Activated naive CD4-positive, alpha-beta T cell treated with anti-CD3 and anti-CD28 coated beads, Interleukin-2, amount 10 ng/mL, durations not matched to agents 7 days and 5 days (primary cell): ENCODE results near the gene LINGO4.

Experiments
- CTCF ChIA-PET: fragments of 350-600 bp; sonication (Branson Sonifier 250); formaldehyde crosslinking; loops from one replicate; lab custom pipeline; 2021; ENCODE audit warnings: antibody characterized with exemption; lab: Charles Lee
- DNase-seq: peaks from one replicate; pipeline ENCODE4 v3.0.0-alpha.2; 2020
- H3K27ac Mint-ChIP-seq: one replicate; pipeline ENCODE4 v1.8.0; 2021; ENCODE audit warnings: mild to moderate bottlenecking, moderate library complexity, mixed read lengths
- H3K27me3 Mint-ChIP-seq: one replicate; pipeline ENCODE4 v1.8.0; 2021; ENCODE audit warnings: mild to moderate bottlenecking, mixed read lengths
- H3K36me3 Mint-ChIP-seq: one replicate; pipeline ENCODE4 v1.8.0; 2021; ENCODE audit warnings: mixed read lengths
- H3K4me1 Mint-ChIP-seq: one replicate; pipeline ENCODE4 v1.8.0; 2021; ENCODE audit warnings: mixed read lengths
- H3K4me3 Mint-ChIP-seq: one replicate; pipeline ENCODE4 v1.8.0; 2021; ENCODE audit warnings: mild to moderate bottlenecking, moderate library complexity, mixed read lengths
- H3K9me3 Mint-ChIP-seq: one replicate; pipeline ENCODE4 v1.8.0; 2021; ENCODE audit warnings: mixed read lengths

The LINGO4 gene

DNA sequence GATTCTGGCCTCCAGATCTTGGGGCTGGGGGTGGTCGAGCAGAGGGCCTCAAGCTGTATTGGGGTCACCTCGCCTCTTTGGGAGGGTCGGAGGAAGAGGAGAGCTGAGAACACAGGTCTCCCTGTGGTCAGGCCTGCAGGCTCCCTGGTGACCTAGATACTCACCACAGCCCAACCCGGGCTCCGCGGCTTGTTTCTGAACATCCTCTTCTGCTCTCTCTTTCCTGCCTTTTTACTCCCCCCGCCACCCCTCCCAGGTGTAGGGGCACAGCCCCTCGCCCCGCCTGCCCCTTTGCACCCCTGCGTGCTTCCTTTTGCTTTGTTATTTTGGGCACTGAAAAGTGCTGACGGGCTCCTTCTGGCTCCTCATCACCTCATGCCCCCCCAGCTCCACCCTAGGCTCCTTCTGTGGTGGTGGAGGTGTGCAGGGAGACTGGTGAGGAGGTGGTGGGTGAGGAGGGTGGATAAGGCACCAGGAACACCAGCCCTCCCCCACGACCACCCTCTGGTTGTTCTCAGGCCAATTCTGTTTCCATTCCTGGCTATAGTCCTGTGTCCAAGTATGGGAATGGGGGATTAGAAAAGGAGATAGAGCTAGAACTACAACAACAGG, 10.6 kb upstream of the LINGO4 start:
- Mint-ChIP-seq H3K36me3 (no peaks in the 10 kb centered on the region), H3K4me1 (peaks cover 42% of the 10 kb centered on the region), H3K27ac (peak overlapping the region; percentile 47), H3K9me3 (no peaks in the 10 kb centered on the region), H3K4me3 (peak overlapping the region; percentile 29), H3K27me3 (peaks cover 14% of the 10 kb centered on the region)
- DNase-seq = peak; percentile 58
- CTCF ChIA-PET = interaction anchor here (0.5 to 1.0 kb wide), 2 partner anchors 12 to 206 kb away, joined by 3 read pairs; no protein-coding TSS in a partner anchor

DNA sequence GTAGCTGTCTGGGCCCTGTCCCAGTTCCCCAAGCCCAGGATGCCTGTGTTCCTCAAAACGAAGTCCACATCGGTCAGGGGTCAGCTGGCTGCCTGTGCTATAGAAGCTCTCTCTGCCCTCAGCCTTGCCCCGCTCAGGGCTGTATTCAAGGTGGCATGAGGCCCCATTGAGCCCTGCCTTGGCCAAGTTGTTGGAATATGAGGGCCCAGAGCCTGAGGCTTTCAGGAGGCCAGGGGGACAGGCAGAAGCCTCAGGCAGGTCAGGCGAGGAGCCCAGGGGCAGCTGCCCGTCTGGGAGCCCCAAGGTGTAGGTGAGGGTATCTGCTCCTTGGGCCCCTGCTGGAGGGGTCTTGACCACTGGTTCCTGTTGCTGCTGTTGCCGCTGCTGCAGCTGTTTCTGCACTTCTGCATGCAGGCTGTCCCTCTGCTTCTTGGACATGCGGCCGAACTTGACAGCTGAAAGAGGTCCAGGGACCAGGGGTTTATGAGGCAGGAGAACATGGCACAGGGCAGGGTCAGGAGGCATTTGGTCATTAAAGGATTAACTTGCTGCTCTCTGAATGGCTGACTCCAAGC, 9.8 kb upstream of the LINGO4 start:
- Mint-ChIP-seq H3K4me1 (peaks cover 34% of the 10 kb centered on the region), H3K9me3 (no peaks in the 10 kb centered on the region), H3K36me3 (no peaks in the 10 kb centered on the region), H3K4me3 (no peak overlapping the region), H3K27me3 (peaks cover 14% of the 10 kb centered on the region), H3K27ac (no peak overlapping the region)
- CTCF ChIA-PET = interaction anchor here (0.5 to 1.0 kb wide), 3 partner anchors 21 to 300 kb away, joined by 3 read pairs; no protein-coding TSS in a partner anchor
- DNase-seq = no peak

GRCh38 chr1:151814426-151814825, 9.2 kb upstream of the LINGO4 start:
- Mint-ChIP-seq H3K4me3 (no peak overlapping the region), H3K27ac (no peak overlapping the region), H3K4me1 (peaks cover 28% of the 10 kb centered on the region)

GRCh38 chr1:151813271-151813977, 8.2 kb upstream of the LINGO4 start:
- Mint-ChIP-seq H3K27ac (no peak overlapping the region), H3K27me3 (peaks cover 14% of the 10 kb centered on the region), H3K4me1 (peaks cover 28% of the 10 kb centered on the region), H3K4me3 (no peak overlapping the region), H3K9me3 (no peaks in the 10 kb centered on the region), H3K36me3 (no peaks in the 10 kb centered on the region)
- DNase-seq = no peak
- CTCF ChIA-PET = interaction anchor here (1.6 kb wide), 1 partner anchor 23 kb away, joined by 3 read pairs; no protein-coding TSS in a partner anchor

More at GRCh38 chr1:151814426-151814825, 9.2 kb upstream of the LINGO4 start:
- CTCF ChIA-PET = interaction anchor here (1.0 kb wide), 1 partner anchor 22 kb away, joined by 3 read pairs; no protein-coding TSS in a partner anchor
- no peaks in the 10 kb centered on the region for H3K9me3 Mint-ChIP-seq
- no peaks in the 10 kb centered on the region for H3K36me3 Mint-ChIP-seq
- no peak for DNase-seq
- H3K27me3 Mint-ChIP-seq = peaks cover 14% of the 10 kb centered on the region

- Mint-ChIP-seq H3K27ac (no peak overlapping the region), H3K9me3 (no peaks in the 10 kb centered on the region), H3K4me3 (no peak overlapping the region), H3K4me1 (peaks cover 20% of the 10 kb centered on the region), H3K27me3 (peaks cover 25% of the 10 kb centered on the region), H3K36me3 (no peaks in the 10 kb centered on the region)
- no peak for DNase-seq
- CTCF ChIA-PET = interaction anchor here (1.2 to 1.3 kb wide), 2 partner anchors 9 to 76 kb away, joined by 3 to 4 read pairs; no protein-coding TSS in a partner anchor
Measured at GRCh38 chr1:151811181-151811580, 6.0 kb upstream of the LINGO4 start.

GRCh38 chr1:151809985-151810556, 4.9 kb upstream of the LINGO4 start:
- DNase-seq = no peak
- Mint-ChIP-seq H3K4me1 (peaks cover 9% of the 10 kb centered on the region), H3K27ac (no peak overlapping the region), H3K27me3 (peaks cover 33% of the 10 kb centered on the region), H3K4me3 (no peak overlapping the region), H3K9me3 (no peaks in the 10 kb centered on the region), H3K36me3 (no peaks in the 10 kb centered on the region)
- CTCF ChIA-PET = no interaction called here

GRCh38 chr1:151809290-151809984, 4.2 kb upstream of the LINGO4 start:
- CTCF ChIA-PET = no interaction called here
- peaks cover 40% of the 10 kb centered on the region for H3K27me3 Mint-ChIP-seq
- no peak for DNase-seq
- H3K4me3 Mint-ChIP-seq = no peak overlapping the region
- H3K27ac Mint-ChIP-seq = no peak overlapping the region
- no peaks in the 10 kb centered on the region for H3K9me3 Mint-ChIP-seq
- no peaks in the 10 kb centered on the region for H3K36me3 Mint-ChIP-seq
- peaks cover 6% of the 10 kb centered on the region for H3K4me1 Mint-ChIP-seq

- CTCF ChIA-PET = interaction anchor here (1.2 kb wide), 1 partner anchor 18 kb away, joined by 3 read pairs; the partner anchor contains the start of gene TDRKH
- peaks cover 48% of the 10 kb centered on the region for H3K27me3 Mint-ChIP-seq
- H3K4me1 Mint-ChIP-seq = peaks cover 3% of the 10 kb centered on the region
- no peaks in the 10 kb centered on the region for H3K9me3 Mint-ChIP-seq
- H3K4me3 Mint-ChIP-seq = no peak overlapping the region
- no peak for DNase-seq
- H3K36me3 Mint-ChIP-seq = no peaks in the 10 kb centered on the region
- H3K27ac Mint-ChIP-seq = no peak overlapping the region
Measured at GRCh38 chr1:151807766-151808165, 2.5 kb upstream of the LINGO4 start.

GRCh38 chr1:151807131-151807530, 1.9 kb upstream of the LINGO4 start:
- H3K4me3 Mint-ChIP-seq = no peak overlapping the region
- peaks cover 47% of the 10 kb centered on the region for H3K27me3 Mint-ChIP-seq
- H3K9me3 Mint-ChIP-seq = no peaks in the 10 kb centered on the region
- H3K36me3 Mint-ChIP-seq = no peaks in the 10 kb centered on the region
- no peak overlapping the region for H3K27ac Mint-ChIP-seq
- no peak for DNase-seq
- CTCF ChIA-PET = interaction anchor here (1.2 kb wide), 1 partner anchor 17 kb away, joined by 3 read pairs; the partner anchor contains the start of gene TDRKH
- H3K4me1 Mint-ChIP-seq = no peaks in the 10 kb centered on the region

GRCh38 chr1:151806170-151806569, 951 bp upstream of the LINGO4 start:
- Mint-ChIP-seq H3K27me3 (peaks cover 49% of the 10 kb centered on the region), H3K4me3 (no peak overlapping the region), H3K36me3 (no peaks in the 10 kb centered on the region), H3K4me1 (no peaks in the 10 kb centered on the region), H3K27ac (no peak overlapping the region), H3K9me3 (no peaks in the 10 kb centered on the region)
- DNase-seq = no peak
- CTCF ChIA-PET = no interaction called here

DNA sequence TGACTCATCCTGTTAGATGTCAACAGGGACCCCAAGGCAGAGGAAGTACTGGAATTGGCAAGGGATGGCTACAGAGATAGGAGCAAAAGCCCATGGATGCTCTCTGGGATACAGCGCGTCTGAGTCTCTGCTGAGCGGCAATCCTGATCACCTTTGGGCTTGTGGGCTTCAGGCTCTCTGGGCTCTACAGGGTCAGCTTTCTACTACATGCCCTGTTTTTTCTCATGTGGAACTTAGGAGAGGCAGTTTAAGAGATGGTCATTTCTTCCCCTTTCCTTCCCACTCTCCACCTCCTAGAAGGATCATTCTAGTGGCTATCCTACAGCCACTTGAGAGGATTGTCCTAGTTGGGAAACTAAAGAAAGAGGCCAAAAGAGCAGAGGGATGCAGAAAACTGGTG, 1.3 kb downstream of the LINGO4 start:
- Mint-ChIP-seq H3K9me3 (no peaks in the 10 kb centered on the region), H3K4me3 (no peak overlapping the region), H3K4me1 (peaks cover 6% of the 10 kb centered on the region), H3K27me3 (peaks cover 68% of the 10 kb centered on the region), H3K36me3 (no peaks in the 10 kb centered on the region), H3K27ac (no peak overlapping the region)
- no peak for DNase-seq
- CTCF ChIA-PET = interaction anchor here (1.0 kb wide), 1 partner anchor 26 kb away, joined by 4 read pairs; no protein-coding TSS in a partner anchor

GRCh38 chr1:151803164-151803563, 2.1 kb downstream of the LINGO4 start:
- no peaks in the 10 kb centered on the region for H3K9me3 Mint-ChIP-seq
- H3K4me1 Mint-ChIP-seq = peaks cover 6% of the 10 kb centered on the region
- H3K36me3 Mint-ChIP-seq = no peaks in the 10 kb centered on the region
- H3K27ac Mint-ChIP-seq = no peak overlapping the region
- peaks cover 72% of the 10 kb centered on the region for H3K27me3 Mint-ChIP-seq
- no peak overlapping the region for H3K4me3 Mint-ChIP-seq
- no peak for DNase-seq
- CTCF ChIA-PET = interaction anchor here (1.0 to 1.7 kb wide), 2 partner anchors 27 to 32 kb away, joined by 4 read pairs; no protein-coding TSS in a partner anchor

GRCh38 chr1:151802372-151802771, 2.8 kb downstream of the LINGO4 start:
- H3K36me3 Mint-ChIP-seq = no peaks in the 10 kb centered on the region
- H3K4me3 Mint-ChIP-seq = no peak overlapping the region
- peaks cover 6% of the 10 kb centered on the region for H3K4me1 Mint-ChIP-seq
- CTCF ChIA-PET = interaction anchor here (1.2 to 1.7 kb wide), 2 partner anchors 9 to 33 kb away, joined by 3 to 4 read pairs; no protein-coding TSS in a partner anchor
- no peaks in the 10 kb centered on the region for H3K9me3 Mint-ChIP-seq
- no peak overlapping the region for H3K27ac Mint-ChIP-seq
- DNase-seq = no peak
- H3K27me3 Mint-ChIP-seq = peaks cover 72% of the 10 kb centered on the region
